ENCODE measurements around the gene RIPOR1.

- TF ChIP-seq CTCF (IDR thresholded peaks at IDR 0.05) (no peak), POLR2AphosphoS5 (IDR thresholded peaks at IDR 0.05) (no peak), EP300 (IDR thresholded peaks at IDR 0.05) (no peak)
Observed at GRCh38 chr16:67594256-67594915, 65.8 kb downstream of the RIPOR1 start.

All from suprapubic skin (tissue), 4 donors.